Measurements from ENCODE around the gene YAF2.

Gene YAF2, protein sequence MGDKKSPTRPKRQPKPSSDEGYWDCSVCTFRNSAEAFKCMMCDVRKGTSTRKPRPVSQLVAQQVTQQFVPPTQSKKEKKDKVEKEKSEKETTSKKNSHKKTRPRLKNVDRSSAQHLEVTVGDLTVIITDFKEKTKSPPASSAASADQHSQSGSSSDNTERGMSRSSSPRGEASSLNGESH

DNA sequence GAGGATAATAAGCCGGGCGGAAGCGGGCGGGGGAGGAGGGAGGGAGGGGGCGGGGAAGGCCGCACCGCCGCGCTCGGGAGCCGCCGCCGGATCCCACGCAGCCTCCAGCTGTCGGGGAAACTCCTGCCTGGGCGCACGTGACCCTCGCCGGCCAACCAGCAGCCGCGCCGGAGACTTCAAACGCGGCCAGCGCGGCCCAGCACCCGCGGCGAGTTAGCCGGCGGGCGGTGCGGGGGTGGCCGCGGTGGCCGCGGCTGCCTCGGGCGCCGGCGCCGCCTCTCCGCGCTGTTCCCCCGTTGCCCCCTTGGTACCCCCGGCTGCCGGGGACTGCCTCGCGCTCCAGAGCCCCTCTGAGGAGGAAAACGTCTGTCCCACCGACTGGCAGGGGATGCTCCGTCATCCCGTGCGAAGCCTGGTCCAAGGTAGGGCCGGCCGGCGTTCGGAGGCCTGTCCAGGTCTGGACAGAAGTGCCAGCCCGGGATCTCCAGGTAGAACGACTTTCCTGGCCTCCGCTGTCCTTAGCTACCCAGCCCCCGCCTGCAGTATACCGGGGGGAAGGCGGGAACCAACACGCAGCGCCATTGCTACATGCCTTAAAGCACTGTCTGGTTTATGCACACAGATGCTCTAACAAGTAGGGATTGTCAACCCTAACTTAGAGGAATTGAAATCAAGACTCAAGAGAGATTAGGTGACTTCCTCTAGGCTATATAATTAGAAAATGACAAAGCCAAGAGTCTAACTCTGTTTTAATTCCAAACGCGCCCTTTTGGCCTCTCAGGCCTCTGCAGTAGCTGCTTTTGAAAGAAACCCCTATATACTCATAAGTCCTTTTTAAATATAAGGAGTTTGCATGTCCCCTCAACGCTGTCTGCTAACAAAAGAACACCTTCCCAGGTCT, at the start of gene YAF2:
YAF2 (minus strand) TSS at position 9 of the 901 bp plus-strand sequence. CDS start 68 bp downstream, outside the sequence.
- TF ChIP-seq, protein P1, sequence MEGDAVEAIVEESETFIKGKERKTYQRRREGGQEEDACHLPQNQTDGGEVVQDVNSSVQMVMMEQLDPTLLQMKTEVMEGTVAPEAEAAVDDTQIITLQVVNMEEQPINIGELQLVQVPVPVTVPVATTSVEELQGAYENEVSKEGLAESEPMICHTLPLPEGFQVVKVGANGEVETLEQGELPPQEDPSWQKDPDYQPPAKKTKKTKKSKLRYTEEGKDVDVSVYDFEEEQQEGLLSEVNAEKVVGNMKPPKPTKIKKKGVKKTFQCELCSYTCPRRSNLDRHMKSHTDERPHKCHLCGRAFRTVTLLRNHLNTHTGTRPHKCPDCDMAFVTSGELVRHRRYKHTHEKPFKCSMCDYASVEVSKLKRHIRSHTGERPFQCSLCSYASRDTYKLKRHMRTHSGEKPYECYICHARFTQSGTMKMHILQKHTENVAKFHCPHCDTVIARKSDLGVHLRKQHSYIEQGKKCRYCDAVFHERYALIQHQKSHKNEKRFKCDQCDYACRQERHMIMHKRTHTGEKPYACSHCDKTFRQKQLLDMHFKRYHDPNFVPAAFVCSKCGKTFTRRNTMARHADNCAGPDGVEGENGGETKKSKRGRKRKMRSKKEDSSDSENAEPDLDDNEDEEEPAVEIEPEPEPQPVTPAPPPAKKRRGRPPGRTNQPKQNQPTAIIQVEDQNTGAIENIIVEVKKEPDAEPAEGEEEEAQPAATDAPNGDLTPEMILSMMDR (IDR thresholded peaks at IDR 0.05; ENCODE audit: insufficient read depth, missing control alignments), result no peak
- FAIRE-seq (no peak), DNase-seq (ENCODE audit: insufficient read length, low spot score) (peak; percentile 55)

DNA sequence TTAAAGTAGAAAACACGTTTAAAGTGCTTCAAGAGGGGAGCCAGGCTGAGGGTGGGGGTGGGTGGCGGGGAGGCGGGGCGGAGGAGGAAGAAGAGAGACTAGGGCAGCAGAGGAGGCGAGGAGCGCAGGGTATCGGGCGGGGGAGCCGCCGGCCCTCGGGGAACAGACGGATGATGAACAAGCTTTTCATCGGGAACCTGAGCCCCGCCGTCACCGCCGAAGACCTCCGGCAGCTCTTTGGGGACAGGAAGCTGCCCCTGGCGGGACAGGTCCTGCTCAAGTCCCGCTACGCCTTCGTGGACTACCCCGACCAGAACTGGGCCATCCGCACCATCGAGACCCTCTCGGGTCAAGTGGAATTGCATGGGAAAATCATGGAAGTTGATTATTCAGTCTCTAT, 48.7 kb upstream of the YAF2 start:
- TF ChIP-seq, protein P1 (IDR thresholded peaks at IDR 0.05; ENCODE audit: insufficient read depth, missing control alignments), result no peak
- DNase-seq (ENCODE audit: insufficient read length, low spot score), result no peak

DNA sequence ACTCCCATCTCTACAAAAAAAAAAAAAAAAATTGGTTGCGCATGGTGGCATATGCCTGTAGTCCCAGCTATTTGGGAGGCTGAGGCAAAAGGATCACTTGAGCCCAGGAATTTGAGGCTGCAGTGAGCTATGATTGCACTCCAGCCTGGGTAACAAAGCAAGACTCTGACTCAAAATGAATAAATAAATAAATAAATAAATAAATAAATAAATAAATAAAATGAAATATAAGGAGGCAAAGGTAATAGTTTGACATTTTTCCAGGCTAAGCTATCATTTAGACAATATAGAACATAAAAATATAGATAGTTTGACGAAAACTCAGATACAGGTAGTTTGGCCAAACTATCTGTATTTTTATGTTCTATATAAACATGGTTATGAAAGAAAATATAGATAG, 47.4 kb upstream of the YAF2 start:
- DNase-seq (ENCODE audit: insufficient read length, low spot score) (no peak), FAIRE-seq (no peak)
- TF ChIP-seq, protein P1 (IDR thresholded peaks at IDR 0.05; ENCODE audit: insufficient read depth, missing control alignments), result no peak

More for the DNA sequence above, 48.7 kb upstream of the YAF2 start:
- FAIRE-seq, result no peak

DNA sequence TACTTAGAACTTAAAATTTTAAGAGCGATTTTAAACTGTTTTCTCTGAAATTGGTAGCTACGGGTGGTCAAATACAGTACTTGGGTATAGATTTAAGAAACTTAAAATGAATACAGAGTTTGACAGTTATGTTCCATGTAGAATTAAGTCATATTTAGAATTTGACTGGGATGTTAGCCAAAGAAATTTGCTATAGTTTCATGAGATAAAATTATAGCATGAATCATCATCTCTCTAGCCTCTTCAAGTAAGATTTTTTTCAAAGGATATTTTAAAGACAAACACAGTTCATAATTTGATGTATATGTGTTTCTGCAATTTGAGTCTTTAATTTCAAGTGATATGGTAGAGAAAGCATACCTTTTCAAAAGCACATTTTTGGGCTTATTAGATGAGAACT, 46.8 kb upstream of the YAF2 start:
- FAIRE-seq, result no peak
- TF ChIP-seq, protein P1 (IDR thresholded peaks at IDR 0.05; ENCODE audit: insufficient read depth, missing control alignments), result no peak
- no peak for DNase-seq (ENCODE audit: insufficient read length, low spot score)

DNA sequence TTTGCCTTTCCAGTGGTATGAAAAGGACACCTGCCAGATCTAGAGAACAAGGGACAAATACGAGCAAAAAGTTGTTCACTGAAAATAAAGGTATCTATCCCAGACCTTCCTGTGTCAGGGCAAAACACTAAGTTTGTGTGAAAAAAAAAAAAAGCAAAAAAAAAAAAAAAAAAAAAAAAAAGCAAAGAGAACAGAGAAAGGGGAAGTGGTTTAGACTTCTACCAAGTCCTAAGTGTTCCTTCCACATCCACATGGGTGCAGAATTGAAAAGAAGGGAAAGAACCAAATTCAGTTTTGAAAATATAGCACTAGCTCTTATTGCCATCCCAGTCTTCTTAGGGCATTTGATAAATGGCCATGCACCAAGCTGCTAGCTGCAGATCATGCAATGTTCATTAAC, 46.1 kb upstream of the YAF2 start:
- FAIRE-seq, result no peak
- TF ChIP-seq, protein P1 (IDR thresholded peaks at IDR 0.05; ENCODE audit: insufficient read depth, missing control alignments), result no peak
- DNase-seq (ENCODE audit: insufficient read length, low spot score), result no peak

DNA sequence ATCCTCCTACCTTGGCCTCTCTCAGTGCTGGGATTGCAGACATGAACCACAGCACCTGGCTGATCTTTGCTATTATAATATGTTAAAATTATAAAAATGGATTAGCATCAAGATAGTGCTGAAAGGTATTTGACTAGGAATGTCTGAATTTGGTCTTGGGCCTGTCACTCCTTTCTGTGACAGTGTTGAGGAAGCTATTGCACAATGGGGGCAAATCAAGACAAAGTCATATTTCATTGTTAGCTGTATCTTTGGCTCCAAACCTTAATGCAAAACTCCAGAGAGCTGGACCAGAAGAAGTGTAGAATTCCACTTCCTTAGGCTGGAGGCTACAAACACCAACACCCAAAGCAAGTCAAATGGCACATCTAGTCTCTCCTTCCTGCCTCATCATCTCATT, 45.7 kb upstream of the YAF2 start:
- TF ChIP-seq, protein P1 (IDR thresholded peaks at IDR 0.05; ENCODE audit: insufficient read depth, missing control alignments), result no peak
- no peak for DNase-seq (ENCODE audit: insufficient read length, low spot score)
- no peak for FAIRE-seq

DNA sequence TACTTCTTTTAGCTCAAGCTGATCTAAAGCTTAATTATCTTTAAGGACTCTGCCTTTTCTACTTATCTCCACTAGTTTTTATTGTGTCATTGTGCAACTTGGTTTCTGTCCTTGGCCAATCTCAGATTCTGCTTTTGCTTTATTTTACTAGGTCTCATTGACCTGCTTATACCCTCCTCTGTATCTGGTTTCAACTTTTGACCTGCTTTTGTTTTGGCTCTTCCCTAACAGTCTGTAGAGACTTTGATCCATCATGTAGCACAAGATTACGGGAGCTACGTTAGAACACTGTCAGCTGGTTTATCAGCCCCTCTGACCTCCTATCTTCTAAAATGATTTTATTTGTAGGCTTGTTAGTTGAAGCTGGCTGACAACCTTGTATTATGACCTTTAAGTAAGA, 44.2 kb upstream of the YAF2 start:
- DNase-seq (ENCODE audit: insufficient read length, low spot score) (no peak), FAIRE-seq (no peak)
- TF ChIP-seq, protein P1 (IDR thresholded peaks at IDR 0.05; ENCODE audit: insufficient read depth, missing control alignments), result no peak

Data from D721Med (cell line).